ENCODE data around the gene CARMIL1. TPM values are rescaled to one million over a fixed set of nuclear protein-coding genes. Genes with fewer than 3 reads are reported as not detected.

The CARMIL1 gene
- total and polyA plus RNA-seq, 4 donors, result 22.9 to 41.0 (median 38.4) TPM

GRCh38 chr6:25477006-25477590, 197.9 kb downstream of the CARMIL1 start:
- WGBS (ENCODE audit: insufficient coverage), result no CpG with 5 or more reads among the region's 4 CpGs
- no peaks in the 10 kb centered on the region for H3K4me1 ChIP-seq (ENCODE audit: control insufficient read depth, insufficient read depth, low read length)
- no peaks in the 10 kb centered on the region for H3K36me3 ChIP-seq (ENCODE audit: control insufficient read depth, insufficient read depth, low read length)
- H3K27me3 ChIP-seq (ENCODE audit: control insufficient read depth, insufficient read depth, low read length), result no peaks in the 10 kb centered on the region
- no peak overlapping the region for H3K27ac ChIP-seq (ENCODE audit: low read depth, low read length)
- no peaks in the 10 kb centered on the region for H3K9me3 ChIP-seq (ENCODE audit: control insufficient read depth, insufficient read depth, low read length)
- no peak for DNase-seq (ENCODE audit: low read depth in 4 of 6, low spot score in 6 of 6)
- no peak overlapping the region for H3K4me3 ChIP-seq (ENCODE audit: low read depth, low read length)

GRCh38 chr6:25478973-25479372, 199.8 kb downstream of the CARMIL1 start:
- no CpG with 5 or more reads among the region's 1 CpG for WGBS (ENCODE audit: insufficient coverage)
- H3K4me1 ChIP-seq (ENCODE audit: control insufficient read depth, insufficient read depth, low read length), result no peaks in the 10 kb centered on the region
- no peaks in the 10 kb centered on the region for H3K27me3 ChIP-seq (ENCODE audit: control insufficient read depth, insufficient read depth, low read length)
- no peaks in the 10 kb centered on the region for H3K9me3 ChIP-seq (ENCODE audit: control insufficient read depth, insufficient read depth, low read length)
- no peaks in the 10 kb centered on the region for H3K36me3 ChIP-seq (ENCODE audit: control insufficient read depth, insufficient read depth, low read length)
- no peak overlapping the region for H3K27ac ChIP-seq (ENCODE audit: low read depth, low read length)
- no peak overlapping the region for H3K4me3 ChIP-seq (ENCODE audit: low read depth, low read length)
- no peak for DNase-seq (ENCODE audit: low read depth in 4 of 6, low spot score in 6 of 6)

DNA sequence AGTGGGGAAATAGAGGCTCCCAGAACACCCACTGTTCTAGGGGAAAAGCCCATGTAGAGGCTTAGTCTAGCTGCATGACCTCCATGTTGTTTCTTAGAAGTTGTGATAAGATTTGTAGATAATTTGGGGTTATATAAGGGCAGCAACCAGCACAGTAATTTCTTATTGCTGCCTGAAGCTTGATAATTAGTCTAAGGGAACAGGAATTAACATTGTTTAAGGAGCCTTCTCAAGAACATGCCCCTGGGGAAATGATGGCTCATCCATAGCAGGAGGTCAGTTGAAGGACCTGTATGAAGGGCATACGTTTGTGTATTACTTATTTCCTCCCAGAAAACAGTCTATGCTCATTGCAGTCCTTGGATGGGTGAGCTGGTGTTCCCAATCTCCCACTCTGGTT, 202.1 kb downstream of the CARMIL1 start:
- DNase-seq (ENCODE audit: low read depth in 4 of 6, low spot score in 6 of 6), result no peak
- Histone ChIP-seq H3K36me3 (ENCODE audit: control insufficient read depth, insufficient read depth, low read length) (no peaks in the 10 kb centered on the region), H3K9me3 (ENCODE audit: control insufficient read depth, insufficient read depth, low read length) (no peaks in the 10 kb centered on the region), H3K4me3 (ENCODE audit: low read depth, low read length) (no peak overlapping the region), H3K4me1 (ENCODE audit: control insufficient read depth, insufficient read depth, low read length) (no peaks in the 10 kb centered on the region), H3K27me3 (ENCODE audit: control insufficient read depth, insufficient read depth, low read length) (no peaks in the 10 kb centered on the region), H3K27ac (ENCODE audit: low read depth, low read length) (no peak overlapping the region)
- no CpG with 5 or more reads among the region's 1 CpG for WGBS (ENCODE audit: insufficient coverage)

- no CpG with 5 or more reads among the region's 1 CpG for WGBS (ENCODE audit: insufficient coverage)
- Histone ChIP-seq H3K36me3 (ENCODE audit: control insufficient read depth, insufficient read depth, low read length) (no peaks in the 10 kb centered on the region), H3K4me3 (ENCODE audit: low read depth, low read length) (no peak overlapping the region), H3K9me3 (ENCODE audit: control insufficient read depth, insufficient read depth, low read length) (no peaks in the 10 kb centered on the region), H3K27ac (ENCODE audit: low read depth, low read length) (no peak overlapping the region), H3K27me3 (ENCODE audit: control insufficient read depth, insufficient read depth, low read length) (no peaks in the 10 kb centered on the region), H3K4me1 (ENCODE audit: control insufficient read depth, insufficient read depth, low read length) (no peaks in the 10 kb centered on the region)
- peak in 1 of 6 donors; percentile 34 for DNase-seq (ENCODE audit: low read depth in 4 of 6, low spot score in 6 of 6)
Observed at GRCh38 chr6:25482996-25483395, 203.8 kb downstream of the CARMIL1 start.

DNA sequence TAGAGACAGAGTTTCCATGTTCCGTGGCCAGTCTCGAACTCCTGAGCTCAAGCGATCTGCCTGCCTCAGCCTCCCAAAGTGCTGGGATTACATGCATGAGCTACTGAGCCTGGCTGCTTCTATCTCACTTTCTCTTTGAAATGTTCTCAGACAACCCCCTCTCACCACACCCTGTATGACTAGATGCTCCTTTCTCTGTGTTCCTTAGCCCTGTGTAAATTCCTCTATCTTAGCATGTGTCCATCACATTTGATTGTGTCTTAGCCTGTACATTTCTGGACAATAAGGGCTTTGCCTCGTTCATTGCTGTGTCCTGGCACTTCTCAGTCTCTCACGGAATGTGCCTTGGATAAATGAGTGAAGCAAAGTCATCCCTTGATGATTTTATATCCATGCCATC, 204.8 kb downstream of the CARMIL1 start:
- Histone ChIP-seq H3K4me1 (ENCODE audit: control insufficient read depth, insufficient read depth, low read length) (no peaks in the 10 kb centered on the region), H3K4me3 (ENCODE audit: low read depth, low read length) (no peak overlapping the region), H3K27me3 (ENCODE audit: control insufficient read depth, insufficient read depth, low read length) (no peaks in the 10 kb centered on the region), H3K27ac (ENCODE audit: low read depth, low read length) (no peak overlapping the region), H3K9me3 (ENCODE audit: control insufficient read depth, insufficient read depth, low read length) (no peaks in the 10 kb centered on the region), H3K36me3 (ENCODE audit: control insufficient read depth, insufficient read depth, low read length) (no peaks in the 10 kb centered on the region)
- DNase-seq (ENCODE audit: low read depth in 4 of 6, low spot score in 6 of 6), result no peak
- 87% methylated on average over 4 of the region's 5 CpGs for WGBS (ENCODE audit: insufficient coverage)

- DNase-seq (ENCODE audit: low read depth in 4 of 6, low spot score in 6 of 6), result no peak
- H3K9me3 ChIP-seq (ENCODE audit: control insufficient read depth, insufficient read depth, low read length), result no peaks in the 10 kb centered on the region
- peaks cover 1% of the 10 kb centered on the region for H3K4me1 ChIP-seq (ENCODE audit: control insufficient read depth, insufficient read depth, low read length)
- WGBS (ENCODE audit: insufficient coverage), result no CpG with 5 or more reads among the region's 4 CpGs
- H3K27me3 ChIP-seq (ENCODE audit: control insufficient read depth, insufficient read depth, low read length), result no peaks in the 10 kb centered on the region
- no peaks in the 10 kb centered on the region for H3K36me3 ChIP-seq (ENCODE audit: control insufficient read depth, insufficient read depth, low read length)
- H3K27ac ChIP-seq (ENCODE audit: low read depth, low read length), result no peak overlapping the region
- no peak overlapping the region for H3K4me3 ChIP-seq (ENCODE audit: low read depth, low read length)
Observed at GRCh38 chr6:25484900-25485299, 205.7 kb downstream of the CARMIL1 start.

- no peak overlapping the region for H3K4me3 ChIP-seq (ENCODE audit: low read depth, low read length)
- no peak overlapping the region for H3K27ac ChIP-seq (ENCODE audit: low read depth, low read length)
- peaks cover 6% of the 10 kb centered on the region for H3K4me1 ChIP-seq (ENCODE audit: control insufficient read depth, insufficient read depth, low read length)
- no peaks in the 10 kb centered on the region for H3K27me3 ChIP-seq (ENCODE audit: control insufficient read depth, insufficient read depth, low read length)
- no peaks in the 10 kb centered on the region for H3K36me3 ChIP-seq (ENCODE audit: control insufficient read depth, insufficient read depth, low read length)
- WGBS (ENCODE audit: insufficient coverage), result no CpG with 5 or more reads among the region's 8 CpGs
- peak in 3 of 6 donors; percentile 40 to 94 (median 83) for DNase-seq (ENCODE audit: low read depth in 4 of 6, low spot score in 6 of 6)
- no peaks in the 10 kb centered on the region for H3K9me3 ChIP-seq (ENCODE audit: control insufficient read depth, insufficient read depth, low read length)
Observed at GRCh38 chr6:25485821-25486534, 206.8 kb downstream of the CARMIL1 start.

DNA sequence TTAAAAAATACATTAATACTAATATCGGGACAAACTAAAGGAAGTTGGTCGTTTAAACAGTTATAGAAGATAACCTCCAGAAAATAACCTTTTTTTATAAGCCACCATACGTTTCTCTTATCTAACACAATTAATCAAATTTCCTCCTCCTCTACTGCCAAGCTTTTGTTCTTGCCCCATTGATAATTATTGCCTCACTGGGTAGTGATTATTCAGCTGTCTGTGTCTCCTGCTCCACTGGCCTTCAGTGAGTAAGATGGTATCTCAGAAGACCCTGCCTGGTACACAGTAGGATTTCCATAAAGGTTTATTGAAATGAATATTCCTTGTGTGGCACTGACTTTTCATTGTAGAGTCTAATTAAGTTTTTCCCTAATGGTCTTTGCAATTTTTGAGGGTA, 207.4 kb downstream of the CARMIL1 start:
- Histone ChIP-seq H3K27ac (ENCODE audit: low read depth, low read length) (no peak overlapping the region), H3K27me3 (ENCODE audit: control insufficient read depth, insufficient read depth, low read length) (no peaks in the 10 kb centered on the region), H3K4me1 (ENCODE audit: control insufficient read depth, insufficient read depth, low read length) (peaks cover 6% of the 10 kb centered on the region), H3K36me3 (ENCODE audit: control insufficient read depth, insufficient read depth, low read length) (no peaks in the 10 kb centered on the region), H3K9me3 (ENCODE audit: control insufficient read depth, insufficient read depth, low read length) (no peaks in the 10 kb centered on the region), H3K4me3 (ENCODE audit: low read depth, low read length) (no peak overlapping the region)
- no CpG with 5 or more reads among the region's 3 CpGs for WGBS (ENCODE audit: insufficient coverage)
- peak in 1 of 6 donors; percentile 52 for DNase-seq (ENCODE audit: low read depth in 4 of 6, low spot score in 6 of 6)

GRCh38 chr6:25487012-25487411, 207.8 kb downstream of the CARMIL1 start:
- Histone ChIP-seq H3K4me3 (ENCODE audit: low read depth, low read length) (no peak overlapping the region), H3K27ac (ENCODE audit: low read depth, low read length) (no peak overlapping the region), H3K4me1 (ENCODE audit: control insufficient read depth, insufficient read depth, low read length) (peaks cover 6% of the 10 kb centered on the region), H3K9me3 (ENCODE audit: control insufficient read depth, insufficient read depth, low read length) (no peaks in the 10 kb centered on the region), H3K36me3 (ENCODE audit: control insufficient read depth, insufficient read depth, low read length) (no peaks in the 10 kb centered on the region), H3K27me3 (ENCODE audit: control insufficient read depth, insufficient read depth, low read length) (no peaks in the 10 kb centered on the region)
- WGBS (ENCODE audit: insufficient coverage), result 65% methylated on average over 4 of the region's 5 CpGs
- DNase-seq (ENCODE audit: low read depth in 4 of 6, low spot score in 6 of 6), result no peak

DNA sequence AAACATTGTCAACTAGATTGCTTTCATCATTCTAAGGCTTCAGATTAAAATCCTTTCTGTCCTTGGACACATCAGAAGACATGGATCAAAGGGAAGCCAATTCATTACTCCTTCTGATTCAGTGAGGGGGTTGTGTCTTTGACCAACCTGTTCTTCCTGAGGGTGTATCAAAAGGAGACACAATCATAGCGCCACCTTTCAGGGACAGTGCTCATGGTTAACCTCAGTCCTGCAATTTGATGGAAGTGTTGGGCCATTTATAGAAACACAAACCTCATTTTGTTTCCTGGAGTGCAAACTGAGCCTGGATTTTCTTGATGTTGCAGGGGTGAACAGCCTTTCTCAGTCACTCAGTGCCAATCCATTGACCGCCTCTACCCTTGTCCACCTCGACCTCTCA, 209.0 kb downstream of the CARMIL1 start:
- no peaks in the 10 kb centered on the region for H3K27me3 ChIP-seq (ENCODE audit: control insufficient read depth, insufficient read depth, low read length)
- H3K36me3 ChIP-seq (ENCODE audit: control insufficient read depth, insufficient read depth, low read length), result no peaks in the 10 kb centered on the region
- no CpG with 5 or more reads among the region's 3 CpGs for WGBS (ENCODE audit: insufficient coverage)
- no peak for DNase-seq (ENCODE audit: low read depth in 4 of 6, low spot score in 6 of 6)
- no peak overlapping the region for H3K27ac ChIP-seq (ENCODE audit: low read depth, low read length)
- H3K4me3 ChIP-seq (ENCODE audit: low read depth, low read length), result no peak overlapping the region
- no peaks in the 10 kb centered on the region for H3K9me3 ChIP-seq (ENCODE audit: control insufficient read depth, insufficient read depth, low read length)
- peaks cover 6% of the 10 kb centered on the region for H3K4me1 ChIP-seq (ENCODE audit: control insufficient read depth, insufficient read depth, low read length)
